ENCODE data around the gene ARL4D.

ARL4D gene

GRCh38 chr17:43439041-43439440, 40.2 kb downstream of the ARL4D start:
- no peak for TF ChIP-seq CTCF (IDR thresholded peaks at IDR 0.05)
- intact Hi-C loops (cut with DNase I; ENCODE audit: low total_unique reads), result no loop called here
- DNase-seq, result no peak
- no peaks in the 10 kb centered on the region for H3K27me3 ChIP-seq
- H3K4me3 ChIP-seq, result no peak overlapping the region
- H3K9me3 ChIP-seq, result no peaks in the 10 kb centered on the region
- H3K27ac ChIP-seq, result no peak overlapping the region
- no peaks in the 10 kb centered on the region for H3K36me3 ChIP-seq
- no peaks in the 10 kb centered on the region for H3K4me1 ChIP-seq

DNA sequence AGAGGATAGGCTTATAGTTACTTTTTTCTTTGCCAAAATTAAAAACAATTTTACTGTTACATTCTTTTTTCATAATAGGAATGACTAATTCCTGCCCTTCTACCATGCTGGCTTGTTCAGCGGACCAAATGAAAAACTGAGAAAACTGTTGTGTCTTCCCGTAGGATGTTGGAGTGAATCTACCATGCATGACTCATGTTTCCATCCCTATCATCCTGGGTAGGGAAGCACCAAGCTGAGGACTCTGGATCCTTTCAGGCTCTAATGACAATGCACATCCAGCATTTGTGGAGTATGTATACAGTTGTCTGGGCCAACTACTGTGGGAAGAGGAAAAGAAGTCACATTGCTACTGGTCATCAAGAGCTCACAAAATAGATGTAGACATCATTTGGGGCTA, 43.9 kb downstream of the ARL4D start:
- intact Hi-C loops (cut with DNase I; ENCODE audit: low total_unique reads), result no loop called here
- H3K4me3 ChIP-seq, result no peak overlapping the region
- no peak for DNase-seq

GRCh38 chr17:43443381-43443780, 44.6 kb downstream of the ARL4D start:
- no peaks in the 10 kb centered on the region for H3K9me3 ChIP-seq
- no peaks in the 10 kb centered on the region for H3K27me3 ChIP-seq
- H3K4me3 ChIP-seq, result no peak overlapping the region
- intact Hi-C loops (cut with DNase I; ENCODE audit: low total_unique reads), result no loop called here
- no peaks in the 10 kb centered on the region for H3K4me1 ChIP-seq
- no peaks in the 10 kb centered on the region for H3K36me3 ChIP-seq
- no peak for DNase-seq
- no peak overlapping the region for H3K27ac ChIP-seq
- no peak for TF ChIP-seq CTCF (IDR thresholded peaks at IDR 0.05)

More for the DNA sequence above, 43.9 kb downstream of the ARL4D start:
- no peak overlapping the region for H3K27ac ChIP-seq
- no peaks in the 10 kb centered on the region for H3K4me1 ChIP-seq
- no peaks in the 10 kb centered on the region for H3K27me3 ChIP-seq
- H3K36me3 ChIP-seq, result no peaks in the 10 kb centered on the region
- H3K9me3 ChIP-seq, result no peaks in the 10 kb centered on the region
- TF ChIP-seq CTCF (IDR thresholded peaks at IDR 0.05), result no peak

DNA sequence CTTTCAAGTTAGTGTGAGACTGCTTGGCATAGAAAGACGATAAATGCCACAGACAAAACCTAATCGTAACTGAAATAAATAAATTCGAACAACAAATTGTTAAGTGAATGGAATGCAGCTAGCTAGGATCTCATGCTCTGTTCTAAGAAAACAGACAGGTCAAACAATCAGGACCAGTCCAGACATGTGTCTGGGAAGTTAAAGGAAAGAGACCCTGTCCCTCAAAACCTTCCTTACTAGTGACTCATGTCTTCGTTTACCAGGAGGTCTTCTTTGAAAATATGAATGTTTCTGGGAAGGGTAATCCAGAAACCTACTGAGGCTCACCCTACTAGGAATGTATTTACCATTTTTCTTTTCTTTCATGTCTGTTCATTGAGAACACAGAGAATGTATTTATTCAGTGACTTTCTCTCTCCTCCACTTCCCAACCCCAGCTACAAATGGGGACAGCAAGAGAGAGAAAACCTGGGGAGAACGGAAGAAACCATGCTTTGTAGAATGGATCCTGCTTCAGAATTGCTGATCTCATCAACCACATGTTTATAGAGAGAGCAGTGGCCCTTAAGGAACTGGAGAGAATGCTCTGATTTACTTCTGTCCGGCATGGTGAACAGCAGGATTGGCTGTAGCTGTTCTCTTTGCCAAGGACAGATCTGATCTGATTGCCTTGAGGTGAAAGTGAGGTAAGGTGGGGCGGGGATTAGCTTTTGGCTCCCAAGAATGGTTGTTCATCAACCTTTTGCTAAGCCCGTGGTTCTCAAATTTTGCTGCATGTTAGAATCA, 45.6 kb downstream of the ARL4D start:
- no peak for TF ChIP-seq CTCF (IDR thresholded peaks at IDR 0.05)
- intact Hi-C loops (cut with DNase I; ENCODE audit: low total_unique reads), result no loop called here
- Histone ChIP-seq H3K36me3 (no peaks in the 10 kb centered on the region), H3K27ac (no peak overlapping the region), H3K9me3 (no peaks in the 10 kb centered on the region), H3K4me1 (peaks cover 0 to 7% (median 2%) of the 10 kb centered on the region in 4 donors), H3K27me3 (no peaks in the 10 kb centered on the region), H3K4me3 (no peak overlapping the region)
- no peak for DNase-seq

DNA sequence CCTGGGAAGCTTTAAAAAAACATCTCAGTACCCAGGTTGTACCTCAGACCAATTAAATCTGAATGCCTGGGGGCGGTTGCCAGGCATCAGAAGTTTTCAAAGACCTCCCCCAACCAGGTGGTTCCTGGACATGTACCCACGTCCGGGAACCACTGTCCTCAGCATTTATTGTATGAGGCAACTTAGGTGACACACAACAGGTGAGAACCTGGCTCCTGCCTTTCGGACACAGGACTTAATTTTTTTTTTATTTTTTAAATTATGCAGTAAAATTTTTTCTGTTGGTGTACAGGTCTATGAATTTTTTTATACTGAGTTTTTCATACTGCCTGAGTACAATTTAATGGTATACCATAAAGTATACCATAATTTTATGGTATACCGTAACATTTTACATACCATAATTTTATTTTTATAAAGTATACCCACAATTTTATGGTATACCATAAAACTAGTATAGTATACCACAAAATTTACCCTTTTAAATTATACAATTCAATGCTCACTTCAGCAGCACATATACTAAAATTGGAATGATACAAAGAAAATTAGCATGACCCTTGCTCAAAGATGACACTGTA, 46.3 kb downstream of the ARL4D start:
- Histone ChIP-seq H3K27ac (no peak overlapping the region), H3K4me3 (no peak overlapping the region), H3K4me1 (peaks cover 0 to 14% (median 9%) of the 10 kb centered on the region in 4 donors), H3K27me3 (no peaks in the 10 kb centered on the region), H3K36me3 (no peaks in the 10 kb centered on the region), H3K9me3 (no peaks in the 10 kb centered on the region)
- no peak for TF ChIP-seq CTCF (IDR thresholded peaks at IDR 0.05)
- no peak for DNase-seq
- intact Hi-C loops (cut with DNase I; ENCODE audit: low total_unique reads), result no loop called here

Measured in tibial artery (tissue), 4 donors.